KOPT-K1 (cell line): ENCODE measurements around the gene OR2B3.
"Not testable (repeated sequence)": the region's sequence is repeated elsewhere in the genome, so short reads cannot be mapped to it uniquely, and the experiment has no call there.

Experiments used
- H3K27ac ChIP-seq: fragments of 200-600 bp; sonication (generic); 2 replicates; pipeline ENCODE4 v1.5.1; 2016; ENCODE audit warnings: antibody characterized with exemption, mild to moderate bottlenecking, low read depth, low read length; ENCODE audit not compliant: poor library complexity, severe bottlenecking
- H3K36me3 ChIP-seq: fragments of 200-600 bp; sonication (generic); 2 replicates; pipeline ENCODE4 v1.5.1; 2017; ENCODE audit warnings: antibody characterized with exemption, mild to moderate bottlenecking, low read length, moderate library complexity; ENCODE audit not compliant: insufficient read depth
- H3K9me3 ChIP-seq: fragments of 200-600 bp; sonication (generic); 2 replicates; pipeline ENCODE4 v1.5.1; 2017; ENCODE audit warnings: antibody characterized with exemption, low read length, mild to moderate bottlenecking; ENCODE audit not compliant: insufficient read depth, poor library complexity, severe bottlenecking

The OR2B3 gene, protein sequence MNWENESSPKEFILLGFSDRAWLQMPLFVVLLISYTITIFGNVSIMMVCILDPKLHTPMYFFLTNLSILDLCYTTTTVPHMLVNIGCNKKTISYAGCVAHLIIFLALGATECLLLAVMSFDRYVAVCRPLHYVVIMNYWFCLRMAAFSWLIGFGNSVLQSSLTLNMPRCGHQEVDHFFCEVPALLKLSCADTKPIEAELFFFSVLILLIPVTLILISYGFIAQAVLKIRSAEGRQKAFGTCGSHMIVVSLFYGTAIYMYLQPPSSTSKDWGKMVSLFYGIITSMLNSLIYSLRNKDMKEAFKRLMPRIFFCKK

DNA sequence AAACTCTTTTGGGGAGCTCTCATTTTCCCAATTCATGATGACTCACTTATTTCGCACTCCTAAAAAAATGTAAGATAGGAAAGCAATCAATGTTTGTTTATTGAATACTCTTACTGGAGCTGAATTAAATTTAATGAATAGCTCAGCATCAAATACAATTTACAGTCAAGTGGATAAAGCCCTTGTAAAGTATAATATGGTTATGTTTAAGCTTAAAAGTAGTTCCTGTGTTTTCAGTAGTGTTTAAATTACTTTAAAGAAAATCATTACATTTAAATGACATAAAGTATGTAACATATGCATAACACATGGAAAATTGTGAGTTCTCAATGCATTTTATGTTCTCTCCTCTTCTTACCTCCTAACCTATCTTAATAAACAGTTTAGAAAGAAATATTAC lies at the start of gene OR2B3:
TSS of gene OR2B3 (minus strand) at position 101 of the 400 bp plus-strand sequence. CDS start at position 36, 65 bp downstream.
- Histone ChIP-seq H3K27ac (no peak within 1 kb of the TSS), H3K36me3 (no peaks in the 10 kb centered on the region), H3K9me3 (no peaks in the 10 kb centered on the region)

DNA sequence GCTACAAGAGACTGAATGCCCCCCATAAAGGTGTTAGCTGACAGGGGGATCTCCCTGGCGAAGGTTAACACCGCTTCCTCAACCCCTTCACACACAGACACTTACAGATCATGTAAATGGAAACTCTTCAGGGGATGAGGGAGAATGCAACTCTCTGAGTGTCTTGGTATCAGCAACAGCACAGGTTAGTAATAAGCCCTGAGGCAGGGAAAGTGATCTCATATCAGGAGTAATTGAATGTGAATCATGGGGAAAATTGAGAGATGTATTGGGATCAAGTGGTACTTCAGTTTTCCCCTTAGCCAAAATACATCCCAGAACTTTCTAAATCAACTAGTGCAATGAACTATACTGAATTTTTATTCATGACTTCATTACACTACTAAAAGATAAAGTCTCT lies 44.6 kb upstream of the OR2B3 start:
- Histone ChIP-seq H3K9me3 (no peaks in the 10 kb centered on the region), H3K27ac (no peak overlapping the region), H3K36me3 (no peaks in the 10 kb centered on the region)

DNA sequence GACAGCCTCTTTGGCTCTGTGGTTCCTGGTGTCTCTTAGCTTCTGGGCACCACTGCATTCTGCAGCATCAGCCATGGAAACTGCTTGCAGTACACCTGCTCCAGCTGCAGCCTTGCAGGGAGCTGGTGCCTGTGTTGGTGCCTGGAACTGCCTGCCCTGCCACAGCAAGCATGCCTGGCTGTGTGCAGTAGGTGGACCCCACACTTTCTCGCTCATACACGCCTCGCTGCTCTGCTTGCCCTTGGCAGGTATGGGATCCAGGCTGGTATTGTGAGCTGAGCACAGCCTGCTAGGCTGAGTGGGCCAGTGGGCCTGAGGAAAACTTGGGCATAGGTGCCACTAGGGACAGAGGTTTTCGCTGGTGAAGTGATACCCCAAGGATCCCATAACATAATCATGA lies 43.5 kb upstream of the OR2B3 start:
- Histone ChIP-seq H3K27ac (no peak overlapping the region), H3K9me3 (no peaks in the 10 kb centered on the region), H3K36me3 (no peaks in the 10 kb centered on the region)

DNA sequence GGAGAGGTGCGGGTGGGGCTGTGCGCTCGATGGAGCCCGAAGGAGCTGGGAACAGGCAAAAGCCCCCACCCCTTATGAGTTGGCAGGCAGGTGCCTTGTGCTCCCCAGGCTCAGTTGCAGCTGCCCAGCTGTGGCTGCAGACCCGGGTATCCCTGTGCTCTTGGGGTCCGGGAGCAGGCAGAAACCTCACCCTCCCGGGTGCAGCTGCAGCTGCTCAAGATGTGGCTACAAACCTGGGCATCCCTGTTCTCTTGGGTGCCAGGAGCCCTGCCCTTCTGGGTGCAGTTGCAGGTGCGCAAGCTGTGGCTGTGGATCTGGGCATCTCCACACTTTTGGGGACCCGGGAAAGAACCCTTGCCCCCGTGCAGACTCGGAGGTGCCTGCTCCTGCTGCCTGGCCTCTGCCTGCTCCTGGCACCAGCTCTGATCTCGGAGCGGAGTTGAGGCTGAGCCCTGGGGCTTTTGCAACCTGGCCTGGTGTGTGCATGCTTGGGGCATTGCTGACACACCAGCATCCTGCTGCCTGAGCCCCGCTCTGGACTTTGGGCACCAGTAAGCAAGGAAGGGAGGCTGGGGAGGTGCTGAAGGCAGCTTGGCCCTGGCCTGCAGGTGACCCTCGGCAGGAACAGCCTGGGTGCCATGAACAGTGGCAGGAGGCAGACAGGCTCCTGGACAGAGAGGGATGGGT lies 42.4 kb upstream of the OR2B3 start:
- no peaks in the 10 kb centered on the region for H3K9me3 ChIP-seq
- no peak overlapping the region for H3K27ac ChIP-seq
- H3K36me3 ChIP-seq, result no peaks in the 10 kb centered on the region

DNA sequence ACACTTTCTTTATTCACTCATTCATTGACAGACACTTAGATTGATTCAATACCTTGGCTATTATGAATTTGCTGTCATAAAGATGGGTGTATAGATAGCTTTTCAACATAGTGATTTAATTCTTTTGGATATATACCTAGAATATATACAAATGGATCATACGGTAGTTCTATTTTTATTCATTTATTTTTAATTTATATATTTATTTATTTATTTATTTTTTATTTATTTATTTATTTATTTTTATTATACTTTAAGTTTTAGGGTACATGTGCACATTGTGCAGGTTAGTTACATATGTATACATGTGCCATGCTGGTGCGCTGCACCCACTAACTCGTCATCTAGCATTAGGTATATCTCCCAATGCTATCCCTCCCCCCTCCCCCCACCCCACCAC lies 27.9 kb upstream of the OR2B3 start:
- H3K9me3 ChIP-seq, H3K36me3 ChIP-seq, H3K27ac ChIP-seq: not testable (repeated sequence)

DNA sequence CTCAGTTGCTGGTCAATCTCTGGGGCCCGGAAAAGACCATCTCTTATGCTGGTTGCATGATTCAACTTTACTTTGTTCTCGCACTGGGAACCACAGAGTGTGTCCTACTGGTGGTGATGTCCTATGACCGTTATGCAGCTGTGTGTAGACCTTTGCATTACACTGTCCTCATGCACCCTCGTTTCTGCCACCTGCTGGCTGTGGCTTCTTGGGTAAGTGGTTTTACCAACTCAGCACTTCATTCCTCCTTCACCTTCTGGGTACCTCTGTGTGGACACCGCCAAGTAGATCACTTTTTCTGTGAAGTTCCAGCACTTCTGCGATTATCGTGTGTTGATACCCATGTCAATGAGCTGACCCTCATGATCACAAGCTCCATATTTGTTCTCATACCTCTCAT lies 25.0 kb upstream of the OR2B3 start:
- no peak overlapping the region for H3K27ac ChIP-seq
- H3K9me3 ChIP-seq, result no peaks in the 10 kb centered on the region
- no peaks in the 10 kb centered on the region for H3K36me3 ChIP-seq

DNA sequence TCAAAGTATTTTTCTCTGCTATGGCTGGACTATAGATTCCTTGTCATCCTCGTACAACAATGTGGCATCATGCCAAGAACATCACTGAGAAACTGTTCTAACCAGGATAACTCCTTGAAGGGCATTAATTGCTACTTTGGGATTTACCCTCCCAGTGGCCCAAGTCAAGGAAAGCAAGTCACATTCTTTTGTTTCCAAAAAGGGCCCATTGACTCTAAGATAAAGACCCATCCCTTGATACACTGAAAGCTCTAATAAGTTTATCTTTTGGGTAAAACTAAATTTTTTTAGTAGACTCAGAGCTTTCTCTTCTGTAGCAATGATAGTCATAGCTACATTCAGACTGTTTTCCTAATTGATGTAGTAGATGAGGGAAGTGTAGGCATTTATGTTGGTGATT lies 20.6 kb upstream of the OR2B3 start, which contains the start of gene OR2J3:
TSS of gene OR2J3 (plus strand) at position 301 of the 400 bp plus-strand sequence. CDS start 3,833 bp downstream, outside the sequence.
- Histone ChIP-seq H3K27ac (no peak within 1 kb of the TSS), H3K36me3 (no peaks in the 10 kb centered on the region), H3K9me3 (no peaks in the 10 kb centered on the region)

DNA sequence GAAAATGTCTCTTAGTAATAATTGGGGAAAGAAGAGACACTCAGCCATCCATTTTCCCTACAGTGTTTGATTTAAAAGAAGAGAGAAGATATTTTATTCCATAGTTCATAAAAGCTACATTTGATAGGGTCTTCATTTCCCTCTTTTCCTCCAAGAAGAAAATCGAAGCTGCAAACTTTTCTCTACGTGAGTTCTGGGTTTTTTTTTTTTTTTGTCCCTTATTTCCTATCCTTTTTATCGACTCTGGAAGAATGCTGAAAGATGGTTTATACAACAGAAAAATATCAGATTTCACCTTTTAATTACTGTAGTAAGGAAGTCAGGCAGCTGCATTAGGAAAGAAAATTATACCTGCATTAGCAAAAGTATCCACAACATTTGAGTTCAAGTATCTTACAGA lies 12.1 kb upstream of the OR2B3 start, which contains the start of gene OR2J1:
TSS of gene OR2J1 (plus strand) at position 301 of the 400 bp plus-strand sequence. CDS start 1,453 bp downstream, outside the sequence.
- Histone ChIP-seq H3K36me3 (no peaks in the 10 kb centered on the region), H3K9me3 (no peaks in the 10 kb centered on the region), H3K27ac (no peak within 1 kb of the TSS)

DNA sequence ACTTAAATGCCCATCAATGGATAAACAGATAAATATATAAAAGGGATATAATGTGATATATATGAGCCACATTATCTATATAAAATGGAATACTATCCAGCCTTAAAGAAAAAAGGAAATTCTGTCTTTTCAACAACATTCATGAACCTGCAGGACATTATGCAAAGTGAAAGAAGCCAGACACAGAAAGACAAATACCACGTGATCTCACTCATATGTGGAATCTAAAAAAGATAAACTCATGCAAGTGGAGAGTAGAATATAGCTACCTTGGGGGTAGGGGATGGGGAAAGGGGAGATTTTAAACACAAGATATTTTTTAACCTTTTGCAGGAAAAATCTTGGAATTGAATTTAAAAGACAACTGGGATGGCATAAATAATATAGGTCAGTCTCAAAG lies 10.7 kb upstream of the OR2B3 start:
- no peaks in the 10 kb centered on the region for H3K9me3 ChIP-seq
- H3K36me3 ChIP-seq, result no peaks in the 10 kb centered on the region
- no peak overlapping the region for H3K27ac ChIP-seq

DNA sequence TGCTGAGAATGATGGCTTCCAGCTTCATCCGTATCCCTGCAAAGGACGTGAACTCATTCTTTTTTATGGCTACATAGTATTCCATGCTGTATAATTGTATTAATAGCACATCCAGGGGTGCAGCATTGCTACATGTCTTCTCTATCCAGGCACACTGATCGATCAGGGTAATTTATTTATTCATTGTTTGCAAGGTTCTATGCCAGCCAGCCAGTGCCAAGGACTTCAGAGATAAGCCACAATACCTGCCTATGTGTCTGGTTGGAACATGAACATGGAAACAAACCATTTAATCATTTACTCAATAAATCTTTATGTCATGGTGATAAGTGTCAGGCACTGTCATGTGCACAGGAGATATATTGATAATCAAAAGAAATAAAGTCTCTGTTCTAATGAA lies 5.8 kb upstream of the OR2B3 start:
- Histone ChIP-seq H3K9me3 (no peaks in the 10 kb centered on the region), H3K27ac (no peak overlapping the region), H3K36me3 (no peaks in the 10 kb centered on the region)

DNA sequence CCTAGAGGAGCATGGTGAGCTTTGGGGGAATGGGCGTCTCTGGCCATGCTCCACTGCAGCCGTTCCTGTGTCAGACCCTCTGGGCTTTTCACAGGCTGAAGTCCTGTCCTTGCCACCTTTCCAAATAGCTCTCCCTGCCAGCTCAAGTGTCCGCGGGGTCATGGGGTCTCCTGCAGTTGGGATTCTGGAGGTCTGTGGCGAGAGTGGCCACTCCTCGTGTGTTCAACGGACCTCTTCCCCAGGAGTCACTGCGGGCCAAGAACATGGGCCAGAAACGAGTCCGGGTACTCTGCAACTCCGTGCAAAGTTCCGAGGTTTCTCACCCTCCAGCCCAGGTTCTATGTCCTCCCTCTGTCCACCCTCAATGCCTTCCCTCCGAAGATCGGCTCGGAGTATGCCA lies 4.7 kb downstream of the OR2B3 start:
- H3K27ac ChIP-seq, result no peak overlapping the region
- H3K36me3 ChIP-seq, result no peaks in the 10 kb centered on the region
- H3K9me3 ChIP-seq, result no peaks in the 10 kb centered on the region

DNA sequence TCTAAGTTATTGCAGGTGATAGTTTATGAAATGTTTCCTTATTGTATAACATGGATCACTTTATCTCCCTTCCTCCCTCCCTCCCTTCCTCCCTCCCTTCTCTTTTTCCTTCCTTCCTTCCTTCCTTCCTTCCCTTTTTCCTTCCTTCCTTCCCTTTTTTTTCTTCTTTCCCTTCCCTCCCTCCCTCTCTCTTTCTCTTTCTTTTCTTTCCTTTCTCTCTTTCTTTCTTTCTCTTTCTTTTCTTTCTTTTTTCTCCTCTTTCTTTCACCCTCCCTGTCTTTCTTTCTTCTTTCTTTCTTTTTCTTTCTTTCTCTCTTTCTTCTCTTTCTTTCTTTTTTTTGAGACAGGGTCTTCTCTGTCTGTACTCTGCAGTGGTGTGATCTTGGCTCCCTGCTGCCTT lies 5.8 kb downstream of the OR2B3 start:
- no peak overlapping the region for H3K27ac ChIP-seq
- no peaks in the 10 kb centered on the region for H3K9me3 ChIP-seq
- H3K36me3 ChIP-seq, result no peaks in the 10 kb centered on the region

DNA sequence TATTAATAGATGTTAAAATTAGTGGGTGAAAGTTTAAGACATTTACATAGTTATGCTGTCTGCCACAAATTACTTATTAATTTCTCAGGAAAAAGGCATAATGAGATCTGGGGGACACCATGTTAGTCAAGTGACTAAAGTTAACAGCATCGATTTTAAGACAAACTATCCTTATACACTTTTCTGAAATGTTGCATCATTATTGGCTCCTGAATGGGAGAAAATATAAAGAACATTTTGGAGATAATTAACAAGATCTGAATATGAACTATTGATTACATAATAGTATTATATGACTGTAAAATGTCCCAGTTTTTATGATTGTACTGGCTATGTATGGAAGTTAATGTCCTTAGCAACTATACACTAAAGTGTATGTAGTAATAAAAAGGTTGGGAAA lies 7.9 kb downstream of the OR2B3 start:
- Histone ChIP-seq H3K27ac (no peak overlapping the region), H3K9me3 (no peaks in the 10 kb centered on the region)

DNA sequence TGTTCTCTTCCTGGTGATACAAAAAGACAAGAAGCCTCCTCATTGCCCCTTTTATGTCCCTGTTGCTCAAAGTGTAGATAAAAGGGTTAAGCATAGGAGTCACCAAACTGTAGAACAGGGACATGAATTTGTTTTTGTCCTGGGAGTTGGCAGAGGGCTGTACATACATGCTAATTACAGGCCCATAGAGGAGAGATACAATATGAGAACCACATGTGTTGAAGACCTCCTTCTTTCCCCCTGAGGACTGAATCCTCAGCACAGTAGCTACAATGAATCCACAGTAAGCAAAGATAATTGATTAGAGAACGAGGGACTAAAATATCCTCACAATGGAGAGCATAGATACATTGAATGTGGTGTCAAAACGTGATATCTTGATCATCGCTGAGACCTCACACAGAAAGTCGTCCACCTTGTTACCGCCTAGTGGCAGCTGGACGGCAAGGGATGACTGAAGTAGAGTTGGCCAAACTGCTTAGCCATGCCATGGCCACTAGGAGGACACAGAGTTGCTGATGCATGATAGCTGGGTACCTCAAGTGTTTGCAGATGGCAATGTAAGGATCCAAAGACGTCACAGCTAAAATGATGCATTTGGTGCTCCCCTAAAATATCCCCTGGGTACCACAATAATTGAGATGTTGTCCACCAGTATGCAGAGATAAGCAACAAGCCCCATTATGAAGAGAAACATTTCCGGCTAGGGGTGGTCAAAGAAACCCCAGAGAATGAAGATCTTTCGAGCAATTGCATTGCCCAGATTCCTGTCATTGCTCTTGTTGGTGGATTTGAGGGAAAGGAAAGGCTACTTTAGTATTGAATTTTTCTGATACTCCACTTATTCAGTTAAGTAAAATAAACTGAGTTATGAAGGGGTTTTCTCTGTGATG lies 15.0 kb downstream of the OR2B3 start:
- Histone ChIP-seq H3K27ac (no peak overlapping the region), H3K36me3 (no peaks in the 10 kb centered on the region), H3K9me3 (no peaks in the 10 kb centered on the region)

More for the DNA sequence above, 7.9 kb downstream of the OR2B3 start:
- H3K36me3 ChIP-seq, result no peaks in the 10 kb centered on the region

DNA sequence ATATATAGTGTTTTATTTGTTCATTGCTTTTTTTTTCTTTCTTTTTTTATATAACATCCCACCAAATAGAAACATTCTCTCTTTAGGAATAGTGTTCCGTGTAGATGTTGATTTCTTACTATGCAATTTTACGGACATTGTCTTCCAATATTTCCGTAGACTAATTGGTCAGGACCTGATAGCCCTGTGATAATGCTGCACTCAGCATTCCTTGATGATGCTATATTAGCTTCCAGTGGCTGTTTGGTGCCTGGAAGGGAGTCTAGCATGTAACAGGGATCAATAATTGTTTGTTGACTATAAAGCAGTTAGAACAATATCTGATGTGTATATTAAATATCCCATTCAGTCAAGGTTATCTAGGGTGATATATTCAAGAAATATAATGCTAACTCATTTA lies 35.4 kb downstream of the OR2B3 start:
- H3K36me3 ChIP-seq, result no peaks in the 10 kb centered on the region
- H3K9me3 ChIP-seq, result no peaks in the 10 kb centered on the region
- no peak overlapping the region for H3K27ac ChIP-seq
